HCT116 (cell line): ENCODE measurements around the gene GEMIN7. TPM values are rescaled to one million over a fixed set of nuclear protein-coding genes. Genes with fewer than 3 reads are reported as not detected.

Experiments used
- ATAC-seq: fragments of 200-7000 bp; cut with Tn5 transposase; 2 replicates; pipeline ENCODE4 v1.9.1; 2020; ENCODE audit warnings: mild to moderate bottlenecking, moderate library complexity
- BruUV-seq: library from RNA; stranded (reverse); fragments of 400-500 nt; replicated peaks from 2 replicates; lab custom pipeline; 2021; lab: Mats Ljungman, UMichigan
- CTCF ChIA-PET: fragments of 300-600 bp; sonication (Branson Sonifier 250); formaldehyde crosslinking; loops from one replicate; lab custom pipeline; 2021; ENCODE audit warnings: antibody characterized with exemption; lab: Charles Lee
- POLR2A ChIA-PET: fragments of 300-600, 350-600 bp; sonication (Branson Sonifier 250); formaldehyde crosslinking; loops from one replicate; lab custom pipeline; 2021; ENCODE audit warnings: antibody characterized with exemption; lab: Charles Lee
- RAD21 ChIA-PET, 2 experiments: fragments of 300-600 bp; sonication (Branson Sonifier 250); formaldehyde crosslinking; loops; one replicate each; lab custom pipeline; 2023; ENCODE audit warnings: low total read pairs in 2 of 2; ENCODE audit not compliant: uncharacterized antibody in 2 of 2, unreplicated experiment in 2 of 2, low non-redundant PET in 1 of 2; lab: Charles Lee
- DNase-seq: peaks from one replicate; pipeline ENCODE4 v3.0.0-alpha.2; 2010; ENCODE audit warnings: low read depth, low spot score
- H2AFZ ChIP-seq: fragments of 200-600 bp; shearing (Covaris generic), sonication (generic); 2 replicates; pipeline ENCODE4 v1.6.1; 2017; ENCODE audit warnings: low read depth, mixed run types, mixed read lengths, antibody characterized with exemption, low read length; ENCODE audit not compliant: poor library complexity, severe bottlenecking
- H3K27ac ChIP-seq: 2 replicates; pipeline ENCODE4 v1.5.1; 2012; ENCODE audit warnings: low read depth, low read length
- H3K27me3 ChIP-seq: fragments of 200-600 bp; sonication (generic); 2 replicates; pipeline ENCODE4 v1.6.1; 2016; ENCODE audit warnings: mixed run types, low read length, mixed read lengths; ENCODE audit not compliant: insufficient read depth
- H3K36me3 ChIP-seq, 2 experiments: fragments of 200-500 bp in 1 of 2; fragments of 200-600 bp in 1 of 2; sonication (Bioruptor generic) in 1 of 2; sonication (generic) in 1 of 2; 2 replicates each; pipeline versions ENCODE4 v1.5.1 to v1.6.1; 2014 to 2016; ENCODE audit warnings: low read length in 2 of 2, inconsistent platforms in 1 of 2, mixed read lengths in 1 of 2, mixed run types in 1 of 2; ENCODE audit not compliant: insufficient read depth in 2 of 2, control insufficient read depth in 1 of 2
- H3K4me1 ChIP-seq, 2 experiments: fragments of 200-600 bp in 1 of 2; sonication (generic) in 1 of 2; 2 replicates each; pipeline versions ENCODE4 v1.5.1 to v1.6.1; 2012 to 2017; ENCODE audit warnings: low read length in 2 of 2, inconsistent platforms in 1 of 2, mild to moderate bottlenecking in 1 of 2, mixed read lengths in 1 of 2, mixed run types in 1 of 2, moderate library complexity in 1 of 2; ENCODE audit not compliant: insufficient read depth in 2 of 2, control insufficient read depth in 1 of 2
- H3K4me2 ChIP-seq: fragments of 200-600 bp; sonication (generic); 2 replicates; pipeline ENCODE4 v1.6.1; 2017; ENCODE audit warnings: mixed run types, low read length, mixed read lengths
- H3K4me3 ChIP-seq, 2 experiments: fragments of 200-600 bp in 1 of 2; sonication (generic) in 1 of 2; replicated peaks in 1 of 2; 2 replicates each; pipeline ENCODE4 v1.5.1; 2011 to 2016; ENCODE audit warnings: low read length in 2 of 2, control low read depth in 1 of 2, low read depth in 1 of 2, mild to moderate bottlenecking in 1 of 2, mixed read lengths in 1 of 2, mixed run types in 1 of 2
- H3K79me2 ChIP-seq: fragments of 200-600 bp; sonication (generic); 2 replicates; pipeline ENCODE4 v1.6.1; 2017; ENCODE audit warnings: mild to moderate bottlenecking, mixed run types, low read length, moderate library complexity, mixed read lengths; ENCODE audit not compliant: insufficient read depth
- H3K9ac ChIP-seq: fragments of 200-600 bp; sonication (generic); 2 replicates; pipeline ENCODE4 v1.6.1; 2016; ENCODE audit warnings: low read length, mixed read lengths
- H3K9me2 ChIP-seq: fragments of 200-600 bp; sonication (generic), shearing (Covaris generic); 2 replicates; pipeline ENCODE4 v1.6.1; 2017; ENCODE audit warnings: mixed run types, mild to moderate bottlenecking, moderate library complexity; ENCODE audit not compliant: insufficient read depth
- H3K9me3 ChIP-seq, 2 experiments: fragments of 200-500 bp in 1 of 2; fragments of 200-600 bp in 1 of 2; sonication (Bioruptor generic) in 1 of 2; sonication (generic) in 1 of 2; 2 replicates each; pipeline ENCODE4 v1.6.1; 2014 to 2017; ENCODE audit warnings: low read length in 2 of 2, mixed read lengths in 2 of 2, inconsistent platforms in 1 of 2, low read depth in 1 of 2, mild to moderate bottlenecking in 1 of 2, mixed run types in 1 of 2, moderate library complexity in 1 of 2; ENCODE audit not compliant: control insufficient read depth in 1 of 2, insufficient read depth in 1 of 2
- H4K20me1 ChIP-seq: fragments of 200-600 bp; sonication (generic), shearing (Covaris generic); 2 replicates; pipeline ENCODE4 v1.6.1; 2017; ENCODE audit warnings: mixed run types, mild to moderate bottlenecking, moderate library complexity; ENCODE audit not compliant: insufficient read depth
- CBX3 ChIP-seq: IDR thresholded peaks from 2 replicates; pipeline ENCODE4 v1.6.1; 2012; ENCODE audit warnings: low read depth
- CEBPB ChIP-seq: IDR thresholded peaks from 2 replicates; pipeline ENCODE4 v1.6.1; 2012; ENCODE audit warnings: low read depth
- EGR1 ChIP-seq: IDR thresholded peaks from 2 replicates; pipeline ENCODE4 v1.6.1; 2012; ENCODE audit warnings: low read depth
- ELF1 ChIP-seq: IDR thresholded peaks from 2 replicates; pipeline ENCODE4 v1.6.1; 2012; ENCODE audit warnings: low read depth, borderline replicate concordance
- EZH2phosphoT487 ChIP-seq: fragments of 200-600 bp; IDR thresholded peaks from 2 replicates; pipeline ENCODE4 v1.6.1; 2018; ENCODE audit warnings: antibody characterized with exemption, borderline replicate concordance
- FOSL1 ChIP-seq: IDR thresholded peaks from 2 replicates; pipeline ENCODE4 v1.6.1; 2012; ENCODE audit warnings: low read depth
- JUND ChIP-seq: IDR thresholded peaks from 2 replicates; pipeline ENCODE4 v1.6.1; 2012
- POLR2A ChIP-seq: IDR thresholded peaks from 2 replicates; pipeline ENCODE4 v1.7.0; 2011; ENCODE audit warnings: borderline replicate concordance; ENCODE audit not compliant: insufficient read depth, insufficient read length; ENCODE audit errors: extremely low read depth
- POLR2AphosphoS5 ChIP-seq: IDR thresholded peaks from 2 replicates; pipeline ENCODE4 v1.6.1; 2011; ENCODE audit warnings: mild to moderate bottlenecking, low read depth, low read length, moderate library complexity
- RAD21 ChIP-seq: IDR thresholded peaks from 2 replicates; pipeline ENCODE4 v1.6.1; 2012; ENCODE audit warnings: low read depth, mild to moderate bottlenecking
- SIN3A ChIP-seq: IDR thresholded peaks from 2 replicates; pipeline ENCODE4 v1.6.1; 2012; ENCODE audit warnings: low read depth
- SRF ChIP-seq: IDR thresholded peaks from 2 replicates; pipeline ENCODE4 v1.6.1; 2012; ENCODE audit warnings: low read depth
- TCF7L2 ChIP-seq: IDR thresholded peaks from 2 replicates; pipeline ENCODE4 v1.7.0; 2011; ENCODE audit warnings: borderline replicate concordance, inconsistent platforms; ENCODE audit not compliant: insufficient read depth, insufficient read length; ENCODE audit errors: extremely low read depth
- YY1 ChIP-seq: IDR thresholded peaks from 2 replicates; pipeline ENCODE4 v1.6.1; 2011; ENCODE audit warnings: low read length, low read depth, moderate library complexity, mild to moderate bottlenecking; ENCODE audit not compliant: insufficient replicate concordance; ENCODE audit errors: extremely low read depth
- ZFX ChIP-seq: fragments of 450-650 bp; IDR thresholded peaks from 2 replicates; pipeline ENCODE4 v1.6.1; 2017
- intact Hi-C: fragments of 100-400 bp; cut with micrococcal nuclease; formaldehyde crosslinking; loops from 2 replicates; pipeline ENCODE4 v1.10.0; 2022
- total RNA-seq: library from RNA; stranded (reverse); gene quantifications from one replicate; pipeline ENCODE4 v1.2.1, GENCODE V29; 2021; ENCODE audit not compliant: unreplicated experiment
- TF ChIP-seq, protein P1 (sequence below), 3 experiments: fragments of 200-600 bp in 1 of 3; sonication (generic) in 1 of 3; IDR thresholded peaks in 2 of 3; conservative IDR thresholded peaks in 1 of 3; 2 replicates each; pipeline ENCODE4 v1.5.1; 2012 to 2017; ENCODE audit warnings: low read depth in 2 of 3, low read length in 2 of 3, antibody characterized with exemption in 1 of 3, borderline replicate concordance in 1 of 3, control low read depth in 1 of 3, mild to moderate bottlenecking in 1 of 3, mixed read lengths in 1 of 3, mixed run types in 1 of 3, moderate library complexity in 1 of 3; ENCODE audit not compliant: insufficient read depth in 1 of 3
- TF ChIP-seq, protein P2 (sequence below): IDR thresholded peaks from 2 replicates; pipeline ENCODE4 v1.6.1; 2012; ENCODE audit warnings: low read depth

The GEMIN7 gene
- total RNA-seq, 1 experiment from 2014 or later: 35.4 TPM

- ChIA-PET POLR2A (no interaction called here), RAD21 (no interaction called here), CTCF (no interaction called here)
- Histone ChIP-seq H3K4me1 (peaks cover 12 to 40% of the 10 kb centered on the region in 2 experiments; a peak in 3 of 4 replicates), H3K4me2 (peak overlapping the region; percentile 41; the same call in 1 of the 2 replicates), H3K9me2 (no peaks in the 10 kb centered on the region), H4K20me1 (no peaks in the 10 kb centered on the region; the same call in 1 of the 2 replicates), H3K4me3 (no peak overlapping the region), H3K27me3 (no peaks in the 10 kb centered on the region), H3K9me3 (no peaks in the 10 kb centered on the region), H2AFZ (no peak overlapping the region), H3K36me3 (no peaks in the 10 kb centered on the region), H3K9ac (peak overlapping the region; percentile 29; the same call in 1 of the 2 replicates), H3K27ac (no peak overlapping the region), H3K79me2 (peaks cover 95% of the 10 kb centered on the region)
- BruUV-seq: no TSS peak
- no peak for TF ChIP-seq EZH2phosphoT487
- TF ChIP-seq, protein P1, sequence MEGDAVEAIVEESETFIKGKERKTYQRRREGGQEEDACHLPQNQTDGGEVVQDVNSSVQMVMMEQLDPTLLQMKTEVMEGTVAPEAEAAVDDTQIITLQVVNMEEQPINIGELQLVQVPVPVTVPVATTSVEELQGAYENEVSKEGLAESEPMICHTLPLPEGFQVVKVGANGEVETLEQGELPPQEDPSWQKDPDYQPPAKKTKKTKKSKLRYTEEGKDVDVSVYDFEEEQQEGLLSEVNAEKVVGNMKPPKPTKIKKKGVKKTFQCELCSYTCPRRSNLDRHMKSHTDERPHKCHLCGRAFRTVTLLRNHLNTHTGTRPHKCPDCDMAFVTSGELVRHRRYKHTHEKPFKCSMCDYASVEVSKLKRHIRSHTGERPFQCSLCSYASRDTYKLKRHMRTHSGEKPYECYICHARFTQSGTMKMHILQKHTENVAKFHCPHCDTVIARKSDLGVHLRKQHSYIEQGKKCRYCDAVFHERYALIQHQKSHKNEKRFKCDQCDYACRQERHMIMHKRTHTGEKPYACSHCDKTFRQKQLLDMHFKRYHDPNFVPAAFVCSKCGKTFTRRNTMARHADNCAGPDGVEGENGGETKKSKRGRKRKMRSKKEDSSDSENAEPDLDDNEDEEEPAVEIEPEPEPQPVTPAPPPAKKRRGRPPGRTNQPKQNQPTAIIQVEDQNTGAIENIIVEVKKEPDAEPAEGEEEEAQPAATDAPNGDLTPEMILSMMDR (IDR thresholded peaks at IDR 0.05 in 2 of 3, conservative IDR thresholded peaks at IDR 0.05 in 1 of 3; ENCODE audit: borderline replicate concordance in 1 of 3, insufficient read depth in 1 of 3, low read depth in 2 of 3, low read length in 2 of 3): no peak
- no peak for TF ChIP-seq SRF
- TF ChIP-seq POLR2A: no peak
- no peak for TF ChIP-seq ELF1
- TF ChIP-seq SIN3A: no peak
- TF ChIP-seq TCF7L2: no peak
- no peak for TF ChIP-seq CEBPB
- TF ChIP-seq YY1: no peak
- TF ChIP-seq ZFX: no peak
- TF ChIP-seq CBX3: no peak
- TF ChIP-seq FOSL1: no peak
- TF ChIP-seq RAD21: no peak
- TF ChIP-seq, protein P2, sequence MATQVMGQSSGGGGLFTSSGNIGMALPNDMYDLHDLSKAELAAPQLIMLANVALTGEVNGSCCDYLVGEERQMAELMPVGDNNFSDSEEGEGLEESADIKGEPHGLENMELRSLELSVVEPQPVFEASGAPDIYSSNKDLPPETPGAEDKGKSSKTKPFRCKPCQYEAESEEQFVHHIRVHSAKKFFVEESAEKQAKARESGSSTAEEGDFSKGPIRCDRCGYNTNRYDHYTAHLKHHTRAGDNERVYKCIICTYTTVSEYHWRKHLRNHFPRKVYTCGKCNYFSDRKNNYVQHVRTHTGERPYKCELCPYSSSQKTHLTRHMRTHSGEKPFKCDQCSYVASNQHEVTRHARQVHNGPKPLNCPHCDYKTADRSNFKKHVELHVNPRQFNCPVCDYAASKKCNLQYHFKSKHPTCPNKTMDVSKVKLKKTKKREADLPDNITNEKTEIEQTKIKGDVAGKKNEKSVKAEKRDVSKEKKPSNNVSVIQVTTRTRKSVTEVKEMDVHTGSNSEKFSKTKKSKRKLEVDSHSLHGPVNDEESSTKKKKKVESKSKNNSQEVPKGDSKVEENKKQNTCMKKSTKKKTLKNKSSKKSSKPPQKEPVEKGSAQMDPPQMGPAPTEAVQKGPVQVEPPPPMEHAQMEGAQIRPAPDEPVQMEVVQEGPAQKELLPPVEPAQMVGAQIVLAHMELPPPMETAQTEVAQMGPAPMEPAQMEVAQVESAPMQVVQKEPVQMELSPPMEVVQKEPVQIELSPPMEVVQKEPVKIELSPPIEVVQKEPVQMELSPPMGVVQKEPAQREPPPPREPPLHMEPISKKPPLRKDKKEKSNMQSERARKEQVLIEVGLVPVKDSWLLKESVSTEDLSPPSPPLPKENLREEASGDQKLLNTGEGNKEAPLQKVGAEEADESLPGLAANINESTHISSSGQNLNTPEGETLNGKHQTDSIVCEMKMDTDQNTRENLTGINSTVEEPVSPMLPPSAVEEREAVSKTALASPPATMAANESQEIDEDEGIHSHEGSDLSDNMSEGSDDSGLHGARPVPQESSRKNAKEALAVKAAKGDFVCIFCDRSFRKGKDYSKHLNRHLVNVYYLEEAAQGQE: no peak
- no peak for TF ChIP-seq POLR2AphosphoS5
- no peak for TF ChIP-seq JUND
- TF ChIP-seq EGR1: no peak
- intact Hi-C loops: loop anchor here (10.0 kb wide), 2 partner anchors 77 to 677 kb away; partner anchors contain the start of genes BLOC1S3 and TRAPPC6A
- ATAC-seq (no peak), DNase-seq (no peak)
These were observed 18.4 kb downstream of the GEMIN7 start for GRCh38 chr19:45097450-45097775.
